ENCODE measurements around the gene SPAG16.

The SPAG16 gene

DNA sequence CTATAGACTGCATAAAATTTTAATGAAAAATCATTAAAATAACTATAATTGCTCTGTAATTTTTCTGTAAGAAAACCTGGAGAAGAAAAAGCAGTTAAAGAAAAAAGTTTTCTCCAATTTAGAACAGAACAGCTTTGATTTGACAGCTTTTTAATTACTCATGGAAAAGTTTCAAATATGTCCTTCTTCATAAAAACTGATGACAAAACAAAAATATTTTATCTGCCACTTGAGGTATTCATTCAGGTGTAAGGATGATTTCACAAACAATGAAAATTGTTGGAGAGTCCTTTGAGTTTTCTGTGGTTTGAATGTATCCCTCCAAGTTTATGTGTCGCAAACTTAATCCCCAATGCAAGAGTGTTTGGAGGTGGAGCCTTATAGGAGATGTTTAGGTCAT, 824.3 kb downstream of the SPAG16 start:
- H3K27ac ChIP-seq, result no peak overlapping the region
- no peak overlapping the region for H3K4me3 ChIP-seq (IDR thresholded peaks at IDR 0.05; ENCODE audit: insufficient read depth, low read depth, low read length)
- no peaks in the 10 kb centered on the region for H3K36me3 ChIP-seq (ENCODE audit: insufficient read depth)
- no peak overlapping the region for H3K9ac ChIP-seq
- no peaks in the 10 kb centered on the region for H3K27me3 ChIP-seq (ENCODE audit: insufficient read depth, low read depth)
- H3K4me2 ChIP-seq, result no peak overlapping the region
- H3K4me1 ChIP-seq (ENCODE audit: low read depth, poor library complexity, severe bottlenecking), result peaks cover 4% of the 10 kb centered on the region
- no peak overlapping the region for H2AFZ ChIP-seq (ENCODE audit: low read depth)
- H3K79me2 ChIP-seq (ENCODE audit: insufficient read depth, low read depth), result no peaks in the 10 kb centered on the region
- TF ChIP-seq, protein P1, sequence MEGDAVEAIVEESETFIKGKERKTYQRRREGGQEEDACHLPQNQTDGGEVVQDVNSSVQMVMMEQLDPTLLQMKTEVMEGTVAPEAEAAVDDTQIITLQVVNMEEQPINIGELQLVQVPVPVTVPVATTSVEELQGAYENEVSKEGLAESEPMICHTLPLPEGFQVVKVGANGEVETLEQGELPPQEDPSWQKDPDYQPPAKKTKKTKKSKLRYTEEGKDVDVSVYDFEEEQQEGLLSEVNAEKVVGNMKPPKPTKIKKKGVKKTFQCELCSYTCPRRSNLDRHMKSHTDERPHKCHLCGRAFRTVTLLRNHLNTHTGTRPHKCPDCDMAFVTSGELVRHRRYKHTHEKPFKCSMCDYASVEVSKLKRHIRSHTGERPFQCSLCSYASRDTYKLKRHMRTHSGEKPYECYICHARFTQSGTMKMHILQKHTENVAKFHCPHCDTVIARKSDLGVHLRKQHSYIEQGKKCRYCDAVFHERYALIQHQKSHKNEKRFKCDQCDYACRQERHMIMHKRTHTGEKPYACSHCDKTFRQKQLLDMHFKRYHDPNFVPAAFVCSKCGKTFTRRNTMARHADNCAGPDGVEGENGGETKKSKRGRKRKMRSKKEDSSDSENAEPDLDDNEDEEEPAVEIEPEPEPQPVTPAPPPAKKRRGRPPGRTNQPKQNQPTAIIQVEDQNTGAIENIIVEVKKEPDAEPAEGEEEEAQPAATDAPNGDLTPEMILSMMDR (conservative IDR thresholded peaks at IDR 0.05; ENCODE audit: low read depth, low read length), result no peak
- no peaks in the 10 kb centered on the region for H4K20me1 ChIP-seq (ENCODE audit: insufficient read depth)

DNA sequence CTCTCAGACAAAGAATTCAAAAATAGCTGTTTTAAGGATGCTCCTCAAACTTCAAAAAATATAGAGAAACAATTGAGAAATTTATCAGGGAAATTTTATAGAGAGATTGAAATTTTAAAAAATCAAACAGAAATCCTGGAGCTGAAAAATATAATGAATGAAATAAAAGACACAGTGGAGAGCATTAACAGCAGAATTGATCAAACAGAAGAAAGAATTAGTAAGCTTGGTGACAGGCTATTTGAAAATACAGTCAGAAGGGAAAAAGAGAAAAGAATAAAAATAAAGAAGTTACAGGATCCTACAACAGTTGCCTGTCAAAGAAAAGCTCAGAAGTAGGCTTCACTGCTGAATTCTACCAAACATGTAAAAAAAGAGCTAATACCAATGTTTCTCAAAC, 832.8 kb downstream of the SPAG16 start:
- no peak overlapping the region for H3K27ac ChIP-seq
- H3K27me3 ChIP-seq (ENCODE audit: insufficient read depth, low read depth), result no peaks in the 10 kb centered on the region
- H3K4me2 ChIP-seq, result no peak overlapping the region
- H3K4me3 ChIP-seq (IDR thresholded peaks at IDR 0.05; ENCODE audit: insufficient read depth, low read depth, low read length), result no peak overlapping the region
- no peaks in the 10 kb centered on the region for H3K36me3 ChIP-seq (ENCODE audit: insufficient read depth)
- no peaks in the 10 kb centered on the region for H3K79me2 ChIP-seq (ENCODE audit: insufficient read depth, low read depth)
- H2AFZ ChIP-seq (ENCODE audit: low read depth), result no peak overlapping the region
- no peaks in the 10 kb centered on the region for H3K4me1 ChIP-seq (ENCODE audit: low read depth, poor library complexity, severe bottlenecking)
- no peaks in the 10 kb centered on the region for H4K20me1 ChIP-seq (ENCODE audit: insufficient read depth)
- TF ChIP-seq, protein P1 (conservative IDR thresholded peaks at IDR 0.05; ENCODE audit: low read depth, low read length), result no peak
- no peak overlapping the region for H3K9ac ChIP-seq

DNA sequence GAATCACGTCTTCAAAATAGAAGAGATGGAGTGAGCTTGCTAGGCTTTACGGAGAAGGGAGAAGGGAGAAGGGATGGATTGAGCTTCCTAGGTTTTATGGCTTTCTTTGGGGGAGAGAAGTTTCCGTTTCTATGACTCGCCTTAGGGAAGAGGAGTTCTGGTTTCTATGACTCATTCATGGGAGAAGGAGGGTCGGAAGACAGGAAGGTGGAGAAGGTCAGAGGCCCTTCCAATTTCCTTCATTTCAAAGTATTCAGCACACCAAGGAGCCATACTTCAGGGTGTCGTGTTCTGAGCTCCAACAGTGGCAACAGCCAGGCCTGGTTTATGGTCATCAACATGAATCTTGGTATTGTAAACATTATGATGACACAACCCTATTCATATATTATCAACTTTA, 841.9 kb downstream of the SPAG16 start:
- Histone ChIP-seq H4K20me1 (ENCODE audit: insufficient read depth) (no peaks in the 10 kb centered on the region), H3K79me2 (ENCODE audit: insufficient read depth, low read depth) (no peaks in the 10 kb centered on the region), H3K4me2 (no peak overlapping the region), H3K27me3 (ENCODE audit: insufficient read depth, low read depth) (no peaks in the 10 kb centered on the region), H3K36me3 (ENCODE audit: insufficient read depth) (no peaks in the 10 kb centered on the region), H2AFZ (ENCODE audit: low read depth) (no peak overlapping the region), H3K4me1 (ENCODE audit: low read depth, poor library complexity, severe bottlenecking) (no peaks in the 10 kb centered on the region), H3K27ac (no peak overlapping the region), H3K9ac (no peak overlapping the region), H3K4me3 (IDR thresholded peaks at IDR 0.05; ENCODE audit: insufficient read depth, low read depth, low read length) (no peak overlapping the region)
- TF ChIP-seq, protein P1 (conservative IDR thresholded peaks at IDR 0.05; ENCODE audit: low read depth, low read length), result no peak

DNA sequence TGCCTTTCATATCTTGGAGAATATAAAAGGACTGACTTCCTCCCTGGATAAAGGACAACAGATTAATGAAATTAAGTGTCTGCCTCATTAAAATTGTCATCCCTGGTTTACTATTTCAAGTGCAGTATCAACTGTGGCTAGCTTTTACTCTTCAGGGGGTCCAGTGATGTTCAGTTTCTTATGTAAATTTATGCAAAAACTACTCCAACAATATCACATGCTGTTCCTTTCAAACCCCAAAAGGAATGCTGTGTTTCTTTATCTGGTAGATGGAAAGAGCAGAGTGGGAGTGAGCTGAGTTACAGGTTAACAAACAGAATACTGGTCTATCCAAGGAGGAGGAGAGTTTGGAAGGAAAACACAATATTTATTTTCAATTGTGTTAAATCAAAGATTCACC, 842.9 kb downstream of the SPAG16 start:
- Histone ChIP-seq H3K9ac (no peak overlapping the region), H3K4me3 (IDR thresholded peaks at IDR 0.05; ENCODE audit: insufficient read depth, low read depth, low read length) (no peak overlapping the region), H3K4me1 (ENCODE audit: low read depth, poor library complexity, severe bottlenecking) (no peaks in the 10 kb centered on the region), H3K27me3 (ENCODE audit: insufficient read depth, low read depth) (no peaks in the 10 kb centered on the region), H2AFZ (ENCODE audit: low read depth) (no peak overlapping the region), H3K79me2 (ENCODE audit: insufficient read depth, low read depth) (no peaks in the 10 kb centered on the region), H3K4me2 (no peak overlapping the region), H3K27ac (no peak overlapping the region), H3K36me3 (ENCODE audit: insufficient read depth) (no peaks in the 10 kb centered on the region), H4K20me1 (ENCODE audit: insufficient read depth) (no peaks in the 10 kb centered on the region)
- TF ChIP-seq, protein P1 (conservative IDR thresholded peaks at IDR 0.05; ENCODE audit: low read depth, low read length), result no peak

All from KMS-11 (cell line).